K562 (cell line): ENCODE data around the gene WNK1. TPM values are rescaled to one million over a fixed set of nuclear protein-coding genes. Genes with fewer than 3 reads are reported as not detected.

ENCODE experiments used
- ATAC-seq: fragments of 200-7000 bp; cut with Tn5 transposase; 3 replicates; pipeline ENCODE4 v1.9.1; 2020; ENCODE audit warnings: moderate library complexity
- BruUV-seq: library from RNA; stranded (reverse); fragments of 400-500 nt; replicated peaks from 2 replicates; lab custom pipeline; 2021; lab: Mats Ljungman, UMichigan
- CTCF ChIA-PET: fragments of 300-600 bp; formaldehyde crosslinking; extraction: SDS; loops from one replicate; lab custom pipeline; 2021; ENCODE audit warnings: low intra/inter-chr PET ratio; lab: Yijun Ruan, JAX
- POLR2A ChIA-PET: fragments of 300-600, 350-650 bp; sonication (Branson Sonifier 250); formaldehyde crosslinking; extraction: SDS; loops from one replicate; lab custom pipeline; 2021; ENCODE audit warnings: antibody characterized with exemption, inconsistent platforms; lab: Yijun Ruan, JAX
- DNase-seq, 4 experiments: peaks; one replicate each; pipeline versions ENCODE4 v3.0.0 to v3.0.0-alpha.2; 2011 to 2018; ENCODE audit warnings: low spot score in 3 of 4, mixed read lengths in 3 of 4; ENCODE audit errors: extremely low read depth in 1 of 4
- FAIRE-seq: peaks from 2 replicates; lab custom pipeline; 2011; peaks lifted over from hg19 to GRCh38; lab: Jason Lieb, UNC
- H2AFZ ChIP-seq: 2 replicates; pipeline ENCODE4 v1.6.0; 2011; ENCODE audit warnings: low read depth, low read length, control low read depth, inconsistent platforms
- H3K27ac ChIP-seq: fragments of 200-600 bp; 3 replicates; pipeline ENCODE4 v1.8.0; 2011; ENCODE audit warnings: low read depth, mild to moderate bottlenecking, control low read depth, inconsistent platforms, low read length, moderate library complexity, mixed read lengths; ENCODE audit errors: extremely low read depth
- H3K27me3 ChIP-seq, 2 experiments: fragments of 300-600 bp in 1 of 2; 2 replicates in 1 of 2; 3 replicates in 1 of 2; pipeline versions ENCODE4 v1.6.0 to v1.8.0; 2011; ENCODE audit warnings: inconsistent platforms in 2 of 2, low read length in 2 of 2, mild to moderate bottlenecking in 1 of 2, mixed read lengths in 1 of 2, moderate library complexity in 1 of 2; ENCODE audit not compliant: control insufficient read depth in 2 of 2, insufficient read depth in 2 of 2
- H3K36me3 ChIP-seq: fragments of 300-600 bp; 3 replicates; pipeline ENCODE4 v1.8.0; 2011; ENCODE audit warnings: mild to moderate bottlenecking, low read length, inconsistent platforms; ENCODE audit not compliant: control insufficient read depth, insufficient read depth
- H3K4me1 ChIP-seq, 2 experiments: fragments of 200-600 bp in 1 of 2; replicated peaks in 1 of 2; 2 replicates in 1 of 2; 3 replicates in 1 of 2; pipeline versions ENCODE4 v1.5.1 to v1.8.0; 2011; ENCODE audit warnings: inconsistent platforms in 2 of 2, low read length in 2 of 2, mild to moderate bottlenecking in 1 of 2, mixed read lengths in 1 of 2, moderate library complexity in 1 of 2; ENCODE audit not compliant: control insufficient read depth in 2 of 2, insufficient read depth in 2 of 2
- H3K4me2 ChIP-seq: 2 replicates; pipeline ENCODE4 v1.6.1; 2011; ENCODE audit warnings: low read length, control low read depth, inconsistent platforms, mixed read lengths; ENCODE audit not compliant: insufficient read depth
- H3K4me3 ChIP-seq: fragments of 200-600 bp; sonication (generic), shearing (Covaris generic); 2 replicates; pipeline ENCODE4 v1.5.1; 2016; ENCODE audit warnings: control low read depth, inconsistent platforms
- H3K79me2 ChIP-seq: fragments of 200-600 bp; 3 replicates; pipeline ENCODE4 v1.8.0; 2011; ENCODE audit warnings: low read length, inconsistent platforms; ENCODE audit not compliant: control insufficient read depth, insufficient read depth
- H3K9ac ChIP-seq, 2 experiments: 2 replicates each; pipeline versions ENCODE4 v1.6.0 to v1.6.1; 2011; ENCODE audit warnings: low read depth in 2 of 2, low read length in 2 of 2, control low read depth in 1 of 2, inconsistent platforms in 1 of 2, mild to moderate bottlenecking in 1 of 2, mixed read lengths in 1 of 2; ENCODE audit not compliant: insufficient read depth in 1 of 2
- H3K9me1 ChIP-seq: one replicate; pipeline ENCODE4 v1.6.0; 2011; ENCODE audit warnings: inconsistent platforms, mild to moderate bottlenecking, low read length, moderate library complexity; ENCODE audit not compliant: control insufficient read depth, insufficient read depth
- H3K9me3 ChIP-seq: replicated peaks from 2 replicates; pipeline ENCODE4 v1.5.1; 2011; ENCODE audit warnings: low read depth, low read length, inconsistent platforms; ENCODE audit not compliant: control insufficient read depth, insufficient read depth
- H4K20me1 ChIP-seq: replicated peaks from 2 replicates; pipeline ENCODE4 v1.6.1; 2011; ENCODE audit warnings: low read length, inconsistent platforms, mixed read lengths; ENCODE audit not compliant: control insufficient read depth, insufficient read depth
- HDAC1 ChIP-seq, 2 experiments: fragments of 450-650 bp; IDR thresholded peaks; 2 replicates each; pipeline ENCODE4 v1.6.1; 2016 to 2017; ENCODE audit warnings: inconsistent platforms in 1 of 2, mild to moderate bottlenecking in 1 of 2, moderate library complexity in 1 of 2
- ID3 ChIP-seq, 2 experiments: fragments of 250-450 bp in 1 of 2; fragments of 450-650 bp in 1 of 2; sonication (Bioruptor Pico) in 1 of 2; IDR thresholded peaks; 2 replicates each; pipeline versions ENCODE4 v1.6.1 to v1.8.0; 2016 to 2021; ENCODE audit warnings: mild to moderate bottlenecking in 2 of 2, moderate library complexity in 2 of 2, missing compliant biosample characterization in 1 of 2, missing genetic modification characterization in 1 of 2
- SAFB ChIP-seq: fragments of 200-400 bp; formaldehyde crosslinking; IDR thresholded peaks from 2 replicates; pipeline ENCODE4 v1.6.1; 2017; ENCODE audit warnings: low read depth, low read length, borderline replicate concordance
- SRSF7 ChIP-seq: fragments of 200-400 bp; formaldehyde crosslinking; optimal IDR thresholded peaks from 2 replicates; pipeline ENCODE3; 2017; ENCODE audit warnings: mild to moderate bottlenecking, low read depth, low read length
- TAF9B ChIP-seq: fragments of 450-650 bp; IDR thresholded peaks from 2 replicates; pipeline ENCODE4 v1.6.1; 2018; ENCODE audit warnings: mild to moderate bottlenecking; ENCODE audit not compliant: partially characterized antibody
- ZNF253 ChIP-seq: fragments of 250-450 bp; sonication (Bioruptor Pico); conservative IDR thresholded peaks from 2 replicates; pipeline ENCODE4 v1.6.1; 2021; ENCODE audit warnings: mild to moderate bottlenecking
- ZNF511 ChIP-seq: sonication (generic); formaldehyde crosslinking; IDR thresholded peaks from 2 replicates; pipeline ENCODE4 v1.8.0; 2022; ENCODE audit warnings: mild to moderate bottlenecking, missing genetic modification reagents
- ZNF561 ChIP-seq: fragments of 450-650 bp; formaldehyde crosslinking; conservative IDR thresholded peaks from 2 replicates; pipeline ENCODE4 v1.4.0; 2020; ENCODE audit warnings: mild to moderate bottlenecking, moderate library complexity
- WGBS: fragments of 100-300 bp; shearing (Covaris generic); methylation state at CpG from one replicate; pipeline ENCODE4 v1.1.6; 2016; ENCODE audit warnings: low coverage, mixed read lengths; ENCODE audit not compliant: insufficient coverage; ENCODE audit errors: missing lambda C conversion rate; 5-methylcytosine and 5-hydroxymethylcytosine counted together
- in situ Hi-C: fragments of 300-500 bp; cut with MboI; formaldehyde crosslinking; loops from 4 replicates; pipeline ENCODE4 v1.15.0; 2018; ENCODE audit warnings: inconsistent platforms, mixed read lengths
- intact Hi-C: fragments of 100-400 bp; cut with micrococcal nuclease; formaldehyde crosslinking; loops from 2 replicates; pipeline ENCODE4 v1.14.2; 2022
- polyA plus RNA-seq, 8 experiments: library from polyadenylated mRNA; depleted of rRNA in 4 of 8; stranded (reverse) in 5 of 8; unstranded in 3 of 8; fragments of >200 nt; fragmentation: Nextera tagmentation in 2 of 8; fragmentation: Illumina TruSeq in 1 of 8; extraction: Ambion mirVana in 2 of 8; extraction: Trizol in 1 of 8; gene quantifications; 2 replicates each; pipeline versions ENCODE4 v1.2.1 to v1.2.3, GENCODE V29; 2011 to 2014; ENCODE audit warnings: inconsistent platforms in 1 of 8, missing spikeins in 1 of 8
- total RNA-seq, 7 experiments: library from RNA; depleted of rRNA in 6 of 7; stranded (reverse); fragments of >200 nt in 6 of 7; fragmentation: Illumina TruSeq in 2 of 7; extraction: Trizol in 2 of 7; gene quantifications; 2 replicates each; pipeline versions ENCODE4 v1.2.1 to v1.2.3, GENCODE V29; 2011 to 2021; ENCODE audit warnings: low replicate concordance in 1 of 7
- TF ChIP-seq, protein P1 (sequence below): sonication (generic); formaldehyde crosslinking; IDR thresholded peaks from 2 replicates; pipeline ENCODE4 v1.8.0; 2022; ENCODE audit warnings: mild to moderate bottlenecking, missing genetic modification reagents

The WNK1 gene
- total and polyA plus RNA-seq, 9 of the 15 experiments (the other 6 are each of a cell fraction or from before 2014, with no cell fraction given) = 4.3 to 73.9 (median 31.0) TPM

- CTCF ChIA-PET = no interaction called here
These were observed 168.3 kb downstream of the WNK1 start for GRCh38 chr12:920676-921075.

DNA sequence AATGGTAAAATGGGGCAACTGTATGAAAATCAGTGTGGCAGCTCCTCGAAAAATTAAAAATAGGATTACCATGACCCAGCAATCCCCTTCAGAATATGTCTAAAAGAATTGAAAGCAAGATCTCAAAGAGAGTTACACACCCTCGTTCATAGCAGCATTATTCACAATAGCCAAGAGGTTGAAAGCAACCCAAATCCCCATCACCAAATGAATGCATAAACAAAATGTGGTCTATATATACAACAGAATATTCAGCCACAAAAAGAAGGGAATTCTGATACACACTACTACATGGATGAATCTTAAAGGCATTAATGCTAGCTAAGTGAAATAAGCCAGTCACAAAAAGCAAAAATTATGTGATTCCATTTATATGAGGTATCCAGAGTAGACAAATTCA is 169.9 kb downstream of the WNK1 start:
- in situ Hi-C loops (no loop called here), intact Hi-C loops (no loop called here)
- ChIA-PET CTCF (no interaction called here), POLR2A (interaction anchor here (0.6 kb wide), 1 partner anchor 15 kb away, joined by 3 read pairs; no protein-coding TSS in a partner anchor)
- Histone ChIP-seq H3K4me1 (no peaks in the 10 kb centered on the region; a peak in 1 of 5 replicates), H3K27me3 (no peaks in the 10 kb centered on the region), H3K27ac (no peak overlapping the region), H4K20me1 (no peaks in the 10 kb centered on the region), H3K9me1 (no peaks in the 10 kb centered on the region), H3K4me2 (no peak overlapping the region), H2AFZ (no peak overlapping the region), H3K36me3 (peaks cover 39% of the 10 kb centered on the region; the same call in 2 of the 3 replicates), H3K9ac (no peak overlapping the region), H3K9me3 (no peaks in the 10 kb centered on the region), H3K79me2 (no peaks in the 10 kb centered on the region), H3K4me3 (no peak overlapping the region)
- DNase-seq = no peak
- no TSS peak for BruUV-seq
- WGBS = 83% methylated on average over 2 of the region's 2 CpGs
- FAIRE-seq = no peak
- ATAC-seq = no peak
- TF ChIP-seq ZNF253 (CRISPR knock-in tag) (no peak), ZNF561 (CRISPR knock-in tag) (no peak), HDAC1 (IDR thresholded peaks at IDR 0.05) (no peak), ZNF511 (CRISPR knock-in tag) (no peak), SRSF7 (no peak), ID3 (CRISPR knock-in tag; IDR thresholded peaks at IDR 0.05) (no peak), ID3 (tag; IDR thresholded peaks at IDR 0.05) (no peak)
- TF ChIP-seq, protein P1, sequence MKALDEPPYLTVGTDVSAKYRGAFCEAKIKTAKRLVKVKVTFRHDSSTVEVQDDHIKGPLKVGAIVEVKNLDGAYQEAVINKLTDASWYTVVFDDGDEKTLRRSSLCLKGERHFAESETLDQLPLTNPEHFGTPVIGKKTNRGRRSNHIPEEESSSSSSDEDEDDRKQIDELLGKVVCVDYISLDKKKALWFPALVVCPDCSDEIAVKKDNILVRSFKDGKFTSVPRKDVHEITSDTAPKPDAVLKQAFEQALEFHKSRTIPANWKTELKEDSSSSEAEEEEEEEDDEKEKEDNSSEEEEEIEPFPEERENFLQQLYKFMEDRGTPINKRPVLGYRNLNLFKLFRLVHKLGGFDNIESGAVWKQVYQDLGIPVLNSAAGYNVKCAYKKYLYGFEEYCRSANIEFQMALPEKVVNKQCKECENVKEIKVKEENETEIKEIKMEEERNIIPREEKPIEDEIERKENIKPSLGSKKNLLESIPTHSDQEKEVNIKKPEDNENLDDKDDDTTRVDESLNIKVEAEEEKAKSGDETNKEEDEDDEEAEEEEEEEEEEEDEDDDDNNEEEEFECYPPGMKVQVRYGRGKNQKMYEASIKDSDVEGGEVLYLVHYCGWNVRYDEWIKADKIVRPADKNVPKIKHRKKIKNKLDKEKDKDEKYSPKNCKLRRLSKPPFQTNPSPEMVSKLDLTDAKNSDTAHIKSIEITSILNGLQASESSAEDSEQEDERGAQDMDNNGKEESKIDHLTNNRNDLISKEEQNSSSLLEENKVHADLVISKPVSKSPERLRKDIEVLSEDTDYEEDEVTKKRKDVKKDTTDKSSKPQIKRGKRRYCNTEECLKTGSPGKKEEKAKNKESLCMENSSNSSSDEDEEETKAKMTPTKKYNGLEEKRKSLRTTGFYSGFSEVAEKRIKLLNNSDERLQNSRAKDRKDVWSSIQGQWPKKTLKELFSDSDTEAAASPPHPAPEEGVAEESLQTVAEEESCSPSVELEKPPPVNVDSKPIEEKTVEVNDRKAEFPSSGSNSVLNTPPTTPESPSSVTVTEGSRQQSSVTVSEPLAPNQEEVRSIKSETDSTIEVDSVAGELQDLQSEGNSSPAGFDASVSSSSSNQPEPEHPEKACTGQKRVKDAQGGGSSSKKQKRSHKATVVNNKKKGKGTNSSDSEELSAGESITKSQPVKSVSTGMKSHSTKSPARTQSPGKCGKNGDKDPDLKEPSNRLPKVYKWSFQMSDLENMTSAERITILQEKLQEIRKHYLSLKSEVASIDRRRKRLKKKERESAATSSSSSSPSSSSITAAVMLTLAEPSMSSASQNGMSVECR = no peak

More at GRCh38 chr12:920676-921075, 168.3 kb downstream of the WNK1 start:
- Histone ChIP-seq H4K20me1 (no peaks in the 10 kb centered on the region), H3K27ac (no peak overlapping the region), H3K4me3 (no peak overlapping the region), H3K9me3 (no peaks in the 10 kb centered on the region), H2AFZ (no peak overlapping the region), H3K79me2 (no peaks in the 10 kb centered on the region), H3K4me2 (no peak overlapping the region), H3K9me1 (no peaks in the 10 kb centered on the region), H3K9ac (no peak overlapping the region), H3K36me3 (peaks cover 44% of the 10 kb centered on the region; the same call in 2 of the 3 replicates), H3K4me1 (peaks cover 0 to 5% of the 10 kb centered on the region in 2 experiments; a peak in 2 of 5 replicates), H3K27me3 (no peaks in the 10 kb centered on the region)
- 93% methylated on average over 1 of the region's 1 CpG for WGBS
- TF ChIP-seq SAFB (no peak), TAF9B (no peak)
- in situ Hi-C loops (no loop called here), intact Hi-C loops (no loop called here)
- DNase-seq (no peak), FAIRE-seq (no peak), ATAC-seq (no peak)
- POLR2A ChIA-PET = no interaction called here
- no TSS peak for BruUV-seq
